Stomach (tissue), 4 donors: Measurements from ENCODE around the gene ODF2.

Experiments used
- CTCF ChIP-seq, 7 experiments: fragments of 450-650 bp in 4 of 7; fragments of 200-600 bp in 3 of 7; sonication (generic) in 3 of 7; IDR thresholded peaks; one replicate each; pipeline ENCODE4 v1.5.1; 2016 to 2019; ENCODE audit warnings: antibody characterized with exemption in 7 of 7, control low read depth in 2 of 7, mild to moderate bottlenecking in 1 of 7
- EP300 ChIP-seq: sonication (generic); formaldehyde crosslinking; IDR thresholded peaks from one replicate; pipeline ENCODE4 v1.6.1; 2017; ENCODE audit warnings: antibody characterized with exemption
- POLR2A ChIP-seq, 4 donors: fragments of 450-650 bp; IDR thresholded peaks; one replicate each; pipeline ENCODE4 v1.6.1; 2016; ENCODE audit warnings: antibody characterized with exemption in 4 of 4, control low read depth in 2 of 4, mild to moderate bottlenecking in 1 of 4, moderate library complexity in 1 of 4
- POLR2AphosphoS5 ChIP-seq, 3 donors: sonication (generic); formaldehyde crosslinking; IDR thresholded peaks; one replicate each; pipeline ENCODE4 v1.6.1; 2016; ENCODE audit warnings: antibody characterized with exemption in 3 of 3

GRCh38 chr9:128475867-128476266 is 20.1 kb downstream of the ODF2 start:
- TF ChIP-seq POLR2A (IDR thresholded peaks at IDR 0.05) (no peak), CTCF (IDR thresholded peaks at IDR 0.05) (no peak), POLR2AphosphoS5 (IDR thresholded peaks at IDR 0.05) (no peak), EP300 (no peak)
